PC-9 (cell line): ENCODE results near the gene NT5DC1.

Source experiments
- EZH2 ChIP-seq: fragments of 200-600 bp; sonication (generic); IDR thresholded peaks from 2 replicates; pipeline ENCODE4 v1.8.0; 2017; ENCODE audit warnings: antibody characterized with exemption, low read depth
- TF ChIP-seq, protein P1 (sequence below): fragments of 200-600 bp; sonication (generic); conservative IDR thresholded peaks from 2 replicates; pipeline ENCODE4 v1.6.1; 2017; ENCODE audit warnings: mixed run types, antibody characterized with exemption, mild to moderate bottlenecking, moderate library complexity

DNA sequence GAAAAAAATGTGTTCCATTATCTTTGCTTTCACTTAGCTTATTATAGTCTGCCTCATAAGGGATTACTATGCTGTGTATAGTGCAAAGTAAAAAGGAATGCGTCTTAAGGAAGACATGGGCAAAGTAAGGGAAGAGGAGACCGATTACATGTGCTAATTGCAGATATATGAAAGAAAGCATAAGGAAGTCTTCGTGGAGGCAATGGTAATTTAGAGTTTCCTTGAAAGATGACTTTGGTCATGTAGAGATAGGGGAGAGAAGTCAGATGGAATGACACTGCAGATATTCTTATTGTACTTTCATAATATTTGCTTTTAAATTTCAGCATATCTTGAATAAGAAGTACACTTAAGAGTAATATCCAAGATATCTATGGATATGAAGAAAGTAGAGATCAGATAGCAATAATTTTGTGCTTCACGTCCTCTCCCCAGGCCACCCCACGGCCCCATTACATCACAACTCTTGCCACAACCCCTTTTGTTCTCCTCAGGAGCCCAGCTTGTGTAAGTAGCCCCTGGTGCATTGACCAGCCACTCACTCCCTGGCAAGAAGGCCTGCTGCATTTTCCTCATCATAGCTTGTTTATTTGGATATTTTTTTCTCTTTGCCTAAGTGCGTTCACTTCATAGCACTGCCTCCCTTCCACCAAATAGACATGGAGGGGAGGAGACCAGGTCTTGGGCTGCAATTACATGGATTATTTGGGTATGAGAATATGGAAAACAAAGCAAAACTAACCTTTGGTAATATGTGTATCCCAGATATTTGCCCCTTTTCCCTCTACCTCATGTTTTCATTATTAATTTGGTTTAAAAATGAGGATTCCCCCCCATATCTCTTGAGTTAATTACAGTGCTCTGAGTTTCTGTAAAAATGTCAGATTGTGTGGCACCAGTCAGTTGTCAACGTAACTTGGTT, 56.0 kb downstream of the NT5DC1 start:
- no peak for TF ChIP-seq EZH2
- TF ChIP-seq, protein P1, sequence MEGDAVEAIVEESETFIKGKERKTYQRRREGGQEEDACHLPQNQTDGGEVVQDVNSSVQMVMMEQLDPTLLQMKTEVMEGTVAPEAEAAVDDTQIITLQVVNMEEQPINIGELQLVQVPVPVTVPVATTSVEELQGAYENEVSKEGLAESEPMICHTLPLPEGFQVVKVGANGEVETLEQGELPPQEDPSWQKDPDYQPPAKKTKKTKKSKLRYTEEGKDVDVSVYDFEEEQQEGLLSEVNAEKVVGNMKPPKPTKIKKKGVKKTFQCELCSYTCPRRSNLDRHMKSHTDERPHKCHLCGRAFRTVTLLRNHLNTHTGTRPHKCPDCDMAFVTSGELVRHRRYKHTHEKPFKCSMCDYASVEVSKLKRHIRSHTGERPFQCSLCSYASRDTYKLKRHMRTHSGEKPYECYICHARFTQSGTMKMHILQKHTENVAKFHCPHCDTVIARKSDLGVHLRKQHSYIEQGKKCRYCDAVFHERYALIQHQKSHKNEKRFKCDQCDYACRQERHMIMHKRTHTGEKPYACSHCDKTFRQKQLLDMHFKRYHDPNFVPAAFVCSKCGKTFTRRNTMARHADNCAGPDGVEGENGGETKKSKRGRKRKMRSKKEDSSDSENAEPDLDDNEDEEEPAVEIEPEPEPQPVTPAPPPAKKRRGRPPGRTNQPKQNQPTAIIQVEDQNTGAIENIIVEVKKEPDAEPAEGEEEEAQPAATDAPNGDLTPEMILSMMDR, result no peak
